Ishikawa (cell line): ENCODE measurements around the gene PTPRO.

Source experiments
- CEBPB ChIP-seq: IDR thresholded peaks from 2 replicates; pipeline ENCODE4 v1.6.1; 2012
- CREB1 ChIP-seq: IDR thresholded peaks from 2 replicates; pipeline ENCODE4 v1.6.1; 2012; ENCODE audit warnings: low read depth
- EGR1 ChIP-seq: IDR thresholded peaks from 2 replicates; pipeline ENCODE4 v1.6.1; 2012
- EP300 ChIP-seq: IDR thresholded peaks from 2 replicates; pipeline ENCODE4 v1.6.1; 2012; ENCODE audit warnings: borderline replicate concordance
- FOXM1 ChIP-seq: IDR thresholded peaks from 2 replicates; pipeline ENCODE4 v1.6.1; 2012; ENCODE audit warnings: low read depth, borderline replicate concordance
- MAX ChIP-seq: IDR thresholded peaks from 2 replicates; pipeline ENCODE4 v1.6.1; 2012
- NFIC ChIP-seq: IDR thresholded peaks from 2 replicates; pipeline ENCODE4 v1.6.1; 2012
- RAD21 ChIP-seq: IDR thresholded peaks from 2 replicates; pipeline ENCODE4 v1.6.1; 2012; ENCODE audit warnings: low read depth
- REST ChIP-seq: IDR thresholded peaks from 2 replicates; pipeline ENCODE4 v1.6.1; 2012; ENCODE audit warnings: low read depth, mild to moderate bottlenecking
- TAF1 ChIP-seq: IDR thresholded peaks from 2 replicates; pipeline ENCODE4 v1.6.1; 2012; ENCODE audit warnings: low read depth, mild to moderate bottlenecking
- TCF12 ChIP-seq: IDR thresholded peaks from 2 replicates; pipeline ENCODE4 v1.6.1; 2012; ENCODE audit warnings: low read depth
- TEAD4 ChIP-seq: IDR thresholded peaks from 2 replicates; pipeline ENCODE4 v1.6.1; 2012
- USF1 ChIP-seq: IDR thresholded peaks from 2 replicates; pipeline ENCODE4 v1.6.1; 2012
- YY1 ChIP-seq: IDR thresholded peaks from 2 replicates; pipeline ENCODE4 v1.6.1; 2012; ENCODE audit warnings: low read depth
- ZBTB7A ChIP-seq: IDR thresholded peaks from 2 replicates; pipeline ENCODE4 v1.6.1; 2012; ENCODE audit warnings: low read depth

The PTPRO gene

GRCh38 chr12:15304296-15304695, 18.0 kb upstream of the PTPRO start:
- no peak for TF ChIP-seq TAF1

- TF ChIP-seq USF1 (no peak), YY1 (no peak), CREB1 (no peak)
These were observed 15.7 kb upstream of the PTPRO start for GRCh38 chr12:15306605-15307004.

- TF ChIP-seq RAD21 (no peak), TCF12 (no peak), TEAD4 (no peak), EP300 (no peak), TAF1 (no peak), USF1 (no peak), MAX (no peak)
These were observed 15.2 kb upstream of the PTPRO start for GRCh38 chr12:15307079-15307478.

- TF ChIP-seq FOXM1 (no peak), RAD21 (no peak), EGR1 (no peak), TCF12 (no peak), NFIC (no peak), ZBTB7A (no peak)
These were observed 3.5 kb upstream of the PTPRO start for GRCh38 chr12:15318841-15319240.

GRCh38 chr12:15320881-15321280, 1.4 kb upstream of the PTPRO start:
- TF ChIP-seq EP300 (no peak), CEBPB (no peak), CREB1 (no peak), USF1 (no peak), FOXM1 (no peak), TCF12 (no peak), TEAD4 (no peak), YY1 (no peak), TAF1 (no peak), EGR1 (no peak), ZBTB7A (no peak), REST (no peak), RAD21 (no peak), MAX (no peak), NFIC (no peak)

GRCh38 chr12:15323480-15323879, 1.2 kb downstream of the PTPRO start:
- TF ChIP-seq YY1 (no peak), CEBPB (no peak), REST (peak; percentile 77), EGR1 (no peak), NFIC (no peak), TEAD4 (0 out of 2 replicates have a peak, but pooled peaks have one; percentile 14), ZBTB7A (no peak)

- no peak for TF ChIP-seq EP300
- TF ChIP-seq YY1, result no peak
- no peak for TF ChIP-seq RAD21
- TF ChIP-seq REST, result no peak
- TF ChIP-seq FOXM1, result no peak
- no peak for TF ChIP-seq TEAD4
- no peak for TF ChIP-seq NFIC
- no peak for TF ChIP-seq ZBTB7A
- TF ChIP-seq TAF1, result no peak
- TF ChIP-seq TCF12, result no peak
- TF ChIP-seq MAX, result no peak
- TF ChIP-seq CREB1, result no peak
- TF ChIP-seq EGR1, result no peak
- no peak for TF ChIP-seq USF1
- TF ChIP-seq CEBPB, result no peak
These were observed 7.6 kb downstream of the PTPRO start for GRCh38 chr12:15329891-15330290.
